GM18951 (cell line): Measurements from ENCODE around the gene SFMBT1.

ENCODE experiments used
- POLR2A ChIP-seq: IDR thresholded peaks from 4 replicates; pipeline ENCODE4 v1.6.1; 2011; ENCODE audit warnings: mild to moderate bottlenecking; ENCODE audit not compliant: insufficient read length, insufficient read depth; ENCODE audit errors: extremely low read depth
- in situ Hi-C: fragments of 300-500 bp; cut with MboI; formaldehyde crosslinking; loops from one replicate; pipeline ENCODE4 v1.12.0; 2022; ENCODE audit warnings: low sequenced_read_pairs, mixed read lengths, inconsistent platforms; ENCODE audit not compliant: unreplicated experiment

Gene SFMBT1

DNA sequence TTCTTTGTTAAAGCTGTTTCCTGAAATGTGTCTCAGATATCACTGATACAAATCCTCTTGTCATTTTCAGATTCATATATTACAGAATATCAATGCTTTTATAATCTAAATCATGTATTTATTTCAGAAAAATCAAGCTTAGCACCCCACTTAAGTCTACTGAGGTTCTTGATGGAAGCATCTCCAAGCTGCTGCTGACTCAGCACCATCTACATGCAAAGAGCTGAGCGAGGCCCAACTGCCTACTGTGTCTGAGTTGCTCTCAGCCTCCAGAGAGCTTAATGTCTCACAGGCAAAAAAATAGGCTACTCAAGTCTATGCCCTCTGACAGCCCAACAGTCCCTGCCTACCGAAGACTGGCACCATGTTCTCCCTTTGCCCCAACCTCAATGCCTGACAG is 119.3 kb downstream of the SFMBT1 start:
- no peak for TF ChIP-seq POLR2A
- in situ Hi-C loops: no loop called here

DNA sequence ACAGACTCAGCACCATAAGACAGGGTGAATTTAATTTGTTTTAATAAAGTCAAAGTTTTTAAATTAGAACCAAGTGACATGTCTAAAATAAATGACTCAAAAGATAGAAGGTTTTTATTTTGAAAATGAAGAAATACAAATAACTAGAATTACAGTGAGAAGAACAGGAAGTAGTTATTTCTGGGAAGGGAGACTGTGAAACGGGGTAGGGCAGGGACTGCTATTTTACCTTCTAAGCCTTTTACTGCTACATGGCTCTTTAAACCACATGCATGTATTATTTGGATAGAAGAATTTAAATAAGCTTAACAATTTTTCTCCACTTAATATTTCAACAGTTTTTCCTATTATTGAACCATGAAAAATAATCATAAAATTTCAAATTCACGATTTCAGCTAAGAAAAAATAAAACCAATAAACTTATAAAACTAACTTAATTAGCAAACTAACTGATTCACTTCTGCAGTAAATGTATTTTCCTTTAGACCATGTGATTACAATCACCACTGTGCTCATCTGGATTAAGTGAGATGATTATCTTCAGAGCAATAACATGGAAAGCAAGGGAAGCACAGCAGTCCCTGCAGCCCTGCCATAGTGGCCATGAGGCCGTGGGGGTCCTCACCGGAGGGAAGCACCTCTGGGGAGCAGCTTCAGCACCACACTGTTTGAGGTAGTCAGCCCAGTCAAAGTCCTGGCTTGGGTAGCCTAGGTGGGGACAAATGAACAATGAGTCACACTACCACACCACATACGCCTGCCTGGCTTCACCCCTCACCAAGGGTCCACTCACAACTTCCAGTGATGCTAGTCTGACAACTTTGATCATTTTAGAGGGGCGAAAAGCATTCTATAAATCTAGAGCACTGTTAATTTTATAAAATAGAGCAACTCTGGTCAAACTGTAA is 120.2 kb downstream of the SFMBT1 start:
- in situ Hi-C loops: no loop called here
- TF ChIP-seq POLR2A: no peak

DNA sequence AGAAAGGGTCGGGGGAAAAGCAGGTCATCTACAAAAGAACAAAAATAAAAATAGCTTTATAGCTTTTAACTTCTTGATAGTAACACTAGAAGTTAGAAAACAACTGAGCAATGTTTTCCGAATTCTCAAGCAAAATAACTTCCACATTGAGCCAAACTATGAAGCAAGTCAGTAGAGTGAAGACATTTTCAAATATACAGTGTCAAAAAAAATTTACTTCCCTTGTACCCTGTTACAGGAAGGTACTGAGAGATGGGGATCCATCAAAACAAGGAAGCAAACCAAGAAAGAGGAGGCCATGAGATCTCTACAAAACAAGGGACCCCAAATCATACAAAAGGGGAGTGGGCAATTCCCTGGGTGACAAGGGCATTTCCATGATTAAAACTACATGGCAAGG is 121.9 kb downstream of the SFMBT1 start:
- TF ChIP-seq POLR2A: no peak

DNA sequence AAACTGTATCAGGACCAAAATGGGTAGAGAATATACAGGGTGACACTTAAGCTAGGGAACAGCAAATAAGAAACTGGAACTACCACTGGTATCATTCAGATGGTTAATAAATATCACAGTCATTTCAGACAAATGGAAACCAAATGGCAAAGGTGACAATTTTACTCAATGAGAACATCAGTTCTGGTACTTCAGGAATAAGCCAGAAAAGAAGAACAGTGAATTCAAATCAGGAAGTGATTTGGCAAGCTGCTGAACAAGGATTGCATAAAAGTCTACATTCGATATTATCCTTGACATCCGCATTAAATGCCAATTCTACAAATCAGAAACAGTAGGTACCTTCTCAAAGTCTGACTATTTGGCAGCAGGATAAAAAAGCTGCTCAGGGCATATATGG is 125.0 kb downstream of the SFMBT1 start:
- in situ Hi-C loops: no loop called here

More for the DNA sequence above, 121.9 kb downstream of the SFMBT1 start:
- in situ Hi-C loops: no loop called here

DNA sequence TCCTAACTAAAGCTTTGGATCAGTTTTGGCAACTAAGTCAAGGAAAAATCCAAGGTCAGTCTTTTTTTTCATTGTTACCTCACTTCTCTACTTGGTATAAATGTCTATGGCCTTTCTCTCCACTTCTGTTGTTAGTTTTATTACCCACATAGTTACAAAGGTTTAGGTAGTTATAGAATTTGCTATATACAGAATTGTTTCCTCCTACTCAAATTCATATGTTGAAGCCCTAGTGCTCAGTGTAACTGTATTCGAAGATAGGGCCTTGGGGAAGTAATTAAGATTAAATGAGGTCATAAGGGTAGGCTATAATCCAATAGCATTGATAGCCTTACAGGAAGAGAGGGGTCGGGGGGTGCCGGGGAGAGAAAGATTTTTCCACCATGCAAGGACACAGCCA is 128.8 kb downstream of the SFMBT1 start:
- no peak for TF ChIP-seq POLR2A
- in situ Hi-C loops: no loop called here

More for the DNA sequence above, 125.0 kb downstream of the SFMBT1 start:
- TF ChIP-seq POLR2A: no peak

DNA sequence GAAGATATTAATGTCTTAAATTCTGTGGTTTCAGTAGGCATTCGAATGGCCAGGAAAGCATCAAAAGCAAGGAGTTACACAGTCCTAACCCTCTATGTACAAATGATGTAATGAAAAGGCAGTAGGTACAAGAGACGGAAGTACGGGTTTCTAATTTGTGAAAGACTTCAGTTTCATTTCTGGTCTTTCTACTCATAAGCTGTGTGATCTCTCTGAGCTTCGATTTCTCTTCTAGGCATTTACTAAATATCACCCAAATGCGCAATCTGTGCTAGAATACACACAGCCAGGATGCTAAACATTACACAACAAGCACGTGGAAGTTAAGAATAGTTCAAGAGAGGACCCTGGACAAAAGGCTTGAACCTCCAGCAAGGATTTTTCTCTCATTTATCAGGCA is 130.6 kb downstream of the SFMBT1 start:
- no peak for TF ChIP-seq POLR2A
- in situ Hi-C loops: no loop called here

DNA sequence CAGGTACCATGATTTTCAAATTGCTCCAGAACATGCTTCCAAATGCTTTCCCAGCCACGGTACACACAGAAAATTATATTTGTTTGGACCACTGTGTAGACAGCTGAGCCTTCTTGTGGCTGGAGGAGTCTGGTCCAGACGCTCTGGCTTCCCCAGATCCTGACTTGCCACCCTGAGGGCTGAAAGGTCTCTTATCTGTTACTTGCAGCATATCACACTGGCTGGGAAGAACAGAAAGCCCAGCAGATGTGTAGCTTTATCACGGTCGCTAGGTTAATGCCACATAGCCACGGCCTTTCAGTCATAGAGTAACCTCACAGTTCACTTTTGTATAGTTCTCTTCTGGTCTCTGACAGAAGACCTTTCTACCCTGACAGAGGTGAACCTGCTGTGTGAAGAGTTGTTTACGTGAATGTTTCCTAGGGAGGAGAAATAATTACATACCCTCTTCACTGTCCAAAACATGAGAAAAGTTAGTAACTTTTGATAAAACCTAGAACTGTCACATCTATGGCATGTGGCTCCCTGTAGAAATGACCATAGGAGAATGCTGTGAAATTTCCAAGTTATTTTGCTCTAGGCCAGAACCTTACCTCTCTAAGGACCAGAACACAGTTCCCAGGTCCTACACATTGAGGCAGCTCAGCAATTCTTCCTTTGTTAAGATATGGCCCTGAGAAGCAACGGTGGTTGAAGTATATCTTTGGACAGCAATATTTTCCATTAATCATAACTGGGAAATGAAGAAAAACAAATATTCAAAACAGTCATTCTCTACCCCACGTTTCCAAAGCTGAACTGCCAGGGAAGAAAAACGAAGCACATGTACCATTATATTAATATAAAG is 132.8 kb downstream of the SFMBT1 start:
- TF ChIP-seq POLR2A: no peak
- in situ Hi-C loops: no loop called here

DNA sequence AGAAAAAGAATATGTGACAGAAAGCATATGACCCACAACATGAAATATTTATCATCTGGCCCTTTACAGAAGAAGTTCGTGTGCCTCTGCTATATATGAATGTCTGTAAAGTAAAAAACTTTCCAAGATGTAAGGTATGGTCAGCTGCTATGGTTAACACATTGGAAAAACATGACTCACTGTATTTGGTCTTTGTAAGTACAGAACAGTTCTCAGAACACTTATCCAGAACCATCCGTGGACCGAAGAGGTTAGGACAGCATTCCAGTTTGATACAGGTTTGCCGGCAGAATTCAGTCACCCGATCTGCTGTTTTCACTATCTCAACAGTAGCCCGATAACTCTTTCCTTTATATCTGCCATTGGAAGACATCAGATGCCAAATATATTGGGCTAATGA is 135.1 kb downstream of the SFMBT1 start:
- TF ChIP-seq POLR2A: no peak
- in situ Hi-C loops: no loop called here

DNA sequence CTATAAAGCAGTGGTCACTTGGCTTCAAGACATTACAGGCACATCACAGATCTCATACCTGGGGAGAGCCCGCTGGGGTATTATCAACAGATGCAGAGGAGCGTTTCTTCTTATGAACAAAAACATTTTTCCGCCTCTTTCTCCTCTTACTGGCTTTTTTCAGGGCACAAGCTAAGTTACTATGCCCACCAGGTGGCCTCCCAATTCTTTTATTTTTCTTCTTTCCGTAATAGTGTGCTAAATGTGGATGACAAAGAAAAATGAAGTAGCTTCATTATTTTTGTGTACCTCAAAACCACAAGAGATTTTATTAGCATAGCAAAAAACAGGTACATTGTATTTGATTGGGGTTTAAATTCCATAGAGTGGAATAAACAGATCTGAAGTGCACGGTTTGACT is 138.4 kb downstream of the SFMBT1 start:
- in situ Hi-C loops: no loop called here
- no peak for TF ChIP-seq POLR2A

DNA sequence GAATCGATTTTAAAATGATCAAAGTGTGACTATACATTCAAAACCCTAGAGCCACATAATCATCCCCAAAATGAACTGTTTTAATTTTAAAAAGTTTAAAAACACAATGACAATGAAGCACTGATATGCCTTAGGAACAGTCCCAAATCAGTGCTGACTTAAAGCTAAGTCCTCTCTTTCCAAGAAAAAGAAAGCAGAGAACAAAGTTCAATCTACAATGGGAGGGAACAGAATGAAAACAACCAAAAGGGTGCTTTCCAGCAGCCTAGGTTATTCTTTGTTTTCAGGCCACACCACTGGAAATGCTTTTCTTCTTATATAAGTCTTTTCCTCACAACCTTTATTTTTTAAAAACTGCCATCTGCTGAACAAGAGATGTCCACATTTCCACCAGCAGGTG is 141.3 kb downstream of the SFMBT1 start:
- TF ChIP-seq POLR2A: no peak
- in situ Hi-C loops: no loop called here

DNA sequence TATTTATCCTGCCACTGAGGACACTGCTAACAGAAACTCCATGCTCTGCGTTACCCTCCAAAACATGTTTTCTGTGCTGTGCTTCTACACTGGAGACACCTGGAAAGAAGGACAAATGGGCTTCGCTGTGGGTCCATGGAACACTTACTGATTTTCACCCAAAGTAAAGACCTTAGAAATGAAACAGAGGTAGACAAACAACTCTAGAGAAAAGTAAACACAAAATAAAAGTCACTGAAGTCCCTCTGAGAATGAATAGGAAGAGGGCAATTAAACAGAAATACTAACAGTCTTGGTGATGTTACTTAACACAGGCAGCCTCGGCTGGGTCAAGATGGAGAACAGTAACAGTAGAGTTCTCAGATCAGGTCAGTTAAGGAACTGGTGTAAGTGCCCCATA is 141.9 kb downstream of the SFMBT1 start:
- in situ Hi-C loops: no loop called here
- no peak for TF ChIP-seq POLR2A

DNA sequence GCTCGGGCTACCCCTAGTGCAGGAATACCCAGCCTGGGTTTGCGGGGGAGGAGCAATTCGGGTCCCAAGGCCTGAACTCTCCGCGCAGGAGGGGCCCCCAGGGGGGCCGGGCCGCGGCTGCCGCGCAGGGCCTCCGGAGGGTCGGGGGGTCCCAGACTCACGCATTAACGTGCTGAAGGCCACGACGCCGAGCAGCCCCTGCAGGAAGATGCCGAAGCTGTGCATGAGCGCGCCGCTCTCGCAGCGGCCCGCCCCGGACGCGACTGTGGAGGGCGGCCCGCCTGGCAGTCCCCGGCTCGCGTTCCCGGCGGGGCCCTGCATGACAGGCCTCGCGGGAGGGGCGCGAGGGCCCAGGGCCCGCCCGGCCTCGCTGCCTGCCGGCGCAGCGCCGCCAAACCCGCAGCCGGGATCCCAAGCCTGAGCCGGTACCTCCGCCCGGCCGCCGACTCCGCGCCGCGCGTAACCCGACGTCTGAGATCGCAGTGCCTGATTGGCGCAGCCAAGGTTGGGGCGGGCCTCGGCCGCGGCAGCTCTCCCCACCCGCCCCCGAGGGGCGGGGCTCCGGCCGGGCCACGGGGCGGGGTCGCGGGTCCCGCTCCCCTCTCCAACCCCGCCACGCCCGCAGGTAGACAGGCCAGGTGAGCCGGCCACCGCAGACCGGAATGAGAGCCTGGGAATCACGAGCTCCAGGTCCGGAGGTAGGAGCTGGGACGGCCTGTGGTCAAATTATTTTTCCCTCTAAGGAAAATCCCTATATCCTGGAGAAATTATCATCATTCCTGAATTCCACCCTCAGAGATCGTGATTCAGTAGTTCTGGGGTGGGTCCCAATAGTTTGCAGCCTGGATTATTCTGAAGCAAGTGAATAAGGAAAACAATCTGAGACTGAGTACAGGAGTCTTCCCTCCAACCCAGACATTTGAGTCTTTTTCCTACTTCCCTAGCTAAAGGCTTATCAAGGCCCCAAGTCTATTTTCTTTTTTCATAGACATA is 148.4 kb downstream of the SFMBT1 start, which contains the start of gene STIMATE:
Gene STIMATE, minus strand, starts transcription at position 419 of the 993 bp plus-strand sequence. Its CDS starts 98 bp downstream, at position 321.
- peak; percentile 82 for TF ChIP-seq POLR2A
- in situ Hi-C loops: no loop called here
